Measurements from ENCODE around the gene SEC14L6.

GRCh38 chr22:30474121-30474520 lies 72.4 kb downstream of the SEC14L6 start:
- TF ChIP-seq, protein P1, sequence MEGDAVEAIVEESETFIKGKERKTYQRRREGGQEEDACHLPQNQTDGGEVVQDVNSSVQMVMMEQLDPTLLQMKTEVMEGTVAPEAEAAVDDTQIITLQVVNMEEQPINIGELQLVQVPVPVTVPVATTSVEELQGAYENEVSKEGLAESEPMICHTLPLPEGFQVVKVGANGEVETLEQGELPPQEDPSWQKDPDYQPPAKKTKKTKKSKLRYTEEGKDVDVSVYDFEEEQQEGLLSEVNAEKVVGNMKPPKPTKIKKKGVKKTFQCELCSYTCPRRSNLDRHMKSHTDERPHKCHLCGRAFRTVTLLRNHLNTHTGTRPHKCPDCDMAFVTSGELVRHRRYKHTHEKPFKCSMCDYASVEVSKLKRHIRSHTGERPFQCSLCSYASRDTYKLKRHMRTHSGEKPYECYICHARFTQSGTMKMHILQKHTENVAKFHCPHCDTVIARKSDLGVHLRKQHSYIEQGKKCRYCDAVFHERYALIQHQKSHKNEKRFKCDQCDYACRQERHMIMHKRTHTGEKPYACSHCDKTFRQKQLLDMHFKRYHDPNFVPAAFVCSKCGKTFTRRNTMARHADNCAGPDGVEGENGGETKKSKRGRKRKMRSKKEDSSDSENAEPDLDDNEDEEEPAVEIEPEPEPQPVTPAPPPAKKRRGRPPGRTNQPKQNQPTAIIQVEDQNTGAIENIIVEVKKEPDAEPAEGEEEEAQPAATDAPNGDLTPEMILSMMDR (IDR thresholded peaks at IDR 0.05), result no peak
- no peak for TF ChIP-seq POLR2A (IDR thresholded peaks at IDR 0.05)
- no peak for TF ChIP-seq EP300 (IDR thresholded peaks at IDR 0.05)
